Stimulated activated CD8-positive, alpha-beta memory T cell treated with anti-CD3 and anti-CD28 coated beads, Interleukin-2, amount 100 ng/mL, for 1 hour (primary cell): ENCODE data around the gene FBXL14.

Source experiments
- DNase-seq, 2 donors: peaks; one replicate each; pipeline ENCODE4 v3.0.0-alpha.2; 2020; ENCODE audit warnings: low read depth in 2 of 2

FBXL14 gene

DNA sequence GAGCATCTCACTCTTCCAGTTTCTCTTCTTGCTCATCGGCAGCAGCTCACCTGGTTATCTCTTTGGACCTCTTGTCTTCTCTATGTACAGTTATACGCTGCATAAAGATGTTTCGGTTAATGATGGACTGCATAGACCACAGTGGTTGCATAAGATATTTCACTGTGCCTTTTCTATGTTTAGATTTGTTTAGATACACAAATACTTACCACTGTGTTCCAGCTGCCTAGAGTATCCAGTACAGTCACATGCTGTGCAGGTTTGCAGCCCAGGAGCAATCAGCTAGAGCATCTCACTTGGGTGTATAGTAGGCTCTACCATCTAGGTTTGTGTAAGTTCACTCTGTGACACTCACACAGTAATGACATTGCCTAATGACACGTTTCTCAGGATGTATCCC lies 57.6 kb downstream of the FBXL14 start:
- no peak for DNase-seq

DNA sequence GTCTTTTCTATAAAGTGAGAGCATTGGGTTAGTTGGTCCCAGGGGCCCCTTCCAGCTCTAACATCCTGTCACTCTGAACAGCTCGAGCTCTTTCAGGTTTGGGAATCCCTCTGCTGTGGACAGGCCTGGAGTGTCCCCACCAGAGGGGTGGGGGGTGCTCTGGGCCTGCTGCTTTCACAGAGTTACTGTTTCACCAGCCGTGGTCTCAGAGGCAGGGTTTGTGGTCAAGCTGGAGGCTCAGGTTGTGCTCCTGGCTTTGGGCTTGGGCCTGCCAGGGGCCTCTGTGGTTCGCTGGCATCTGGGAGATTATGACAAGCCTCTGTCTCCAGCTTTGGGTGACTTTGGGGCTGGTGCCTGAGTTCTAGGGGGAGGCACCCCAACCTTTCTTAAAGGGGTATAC lies 59.6 kb downstream of the FBXL14 start:
- DNase-seq: no peak

DNA sequence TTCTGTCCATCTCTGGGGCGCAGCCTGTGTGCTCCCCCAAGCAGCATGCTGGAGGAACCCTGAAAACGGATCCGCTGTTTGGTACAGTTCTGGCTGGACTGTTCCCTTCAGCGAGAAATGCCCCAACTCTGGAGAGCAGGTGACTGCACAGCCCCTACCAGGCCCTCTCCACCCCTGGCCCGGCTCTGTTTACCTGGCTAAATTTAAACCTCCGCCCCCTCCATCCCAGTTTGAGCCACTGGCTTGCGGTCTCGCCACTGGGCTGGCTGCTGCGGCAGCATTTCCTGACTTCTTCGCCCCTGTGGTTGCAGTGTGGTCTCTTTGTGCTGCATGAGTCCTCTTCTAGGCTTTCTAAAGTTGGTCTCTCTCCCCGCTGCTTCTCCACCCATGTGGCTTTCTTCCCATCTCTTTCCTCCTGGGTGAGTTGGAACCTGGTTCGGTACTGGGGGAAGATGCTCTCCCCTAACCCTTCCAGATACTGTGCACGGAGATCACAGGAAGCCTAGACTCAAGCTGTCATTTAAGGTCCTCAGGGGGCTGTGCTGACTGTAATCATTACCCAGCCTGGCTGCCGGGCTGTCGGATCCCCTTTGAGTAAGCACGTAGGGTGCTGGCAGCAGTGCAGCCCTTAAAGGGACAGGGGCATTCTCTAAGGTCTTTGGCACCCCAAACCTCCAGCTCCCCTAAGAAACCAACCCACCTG lies 60.6 kb downstream of the FBXL14 start:
- DNase-seq: peak in 1 of 2 donors; percentile 11

DNA sequence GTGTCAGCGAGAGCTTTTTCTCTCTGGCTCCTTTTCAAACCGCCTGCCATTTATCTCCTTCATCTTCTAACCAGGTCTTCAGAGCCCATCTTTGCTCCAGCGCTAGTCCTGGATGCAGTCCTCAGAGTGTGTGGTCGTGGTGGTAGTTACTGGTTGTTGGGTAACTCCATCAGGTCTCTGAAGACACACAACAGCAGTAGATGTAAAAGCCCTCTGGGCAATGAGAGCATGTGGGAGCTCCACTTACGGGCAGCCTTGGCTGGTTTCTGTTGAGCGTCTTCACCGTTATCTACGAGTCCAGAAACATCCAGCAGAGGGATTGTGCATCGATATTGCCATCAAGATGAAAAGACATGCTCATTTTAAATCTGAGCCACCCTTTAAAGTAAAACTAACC lies 61.2 kb downstream of the FBXL14 start:
- no peak for DNase-seq

DNA sequence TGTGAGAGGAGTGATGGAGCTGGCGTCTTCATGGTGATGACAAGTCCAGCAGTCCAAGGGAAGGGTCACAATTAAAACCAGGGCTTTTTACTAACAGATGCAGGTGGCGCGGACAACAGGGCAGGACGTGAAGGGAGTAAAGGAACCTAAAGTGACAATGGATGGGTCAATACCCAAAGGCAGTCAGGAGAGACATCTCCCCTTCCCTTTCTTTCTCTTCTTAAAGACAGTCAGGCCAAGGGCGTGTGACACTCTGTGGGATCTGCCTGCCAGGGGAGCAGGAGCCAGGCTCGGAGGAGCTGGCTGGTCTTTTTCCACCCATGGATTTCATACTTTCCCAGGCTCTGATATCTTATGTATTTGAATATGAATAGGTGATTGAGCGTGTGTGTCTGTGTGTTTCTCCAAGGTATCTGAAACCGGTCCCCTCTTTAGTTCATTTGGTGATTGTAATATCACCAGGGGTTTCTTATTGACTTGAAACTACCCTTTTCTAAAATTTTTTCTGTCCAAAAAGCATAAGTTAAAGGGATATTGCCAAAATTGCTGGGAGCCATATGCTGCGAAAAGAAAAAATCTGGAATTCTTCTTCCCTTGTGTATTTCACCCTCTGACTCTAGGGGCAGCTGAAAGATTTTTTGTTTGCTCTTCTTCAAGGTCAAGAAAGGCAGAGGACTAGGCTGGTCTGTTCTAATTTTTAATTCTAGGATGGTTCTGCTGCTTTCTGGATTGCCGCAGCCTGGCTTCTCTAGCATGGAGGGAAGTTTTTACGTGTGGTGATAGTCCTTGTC lies 61.8 kb downstream of the FBXL14 start:
- no peak for DNase-seq

DNA sequence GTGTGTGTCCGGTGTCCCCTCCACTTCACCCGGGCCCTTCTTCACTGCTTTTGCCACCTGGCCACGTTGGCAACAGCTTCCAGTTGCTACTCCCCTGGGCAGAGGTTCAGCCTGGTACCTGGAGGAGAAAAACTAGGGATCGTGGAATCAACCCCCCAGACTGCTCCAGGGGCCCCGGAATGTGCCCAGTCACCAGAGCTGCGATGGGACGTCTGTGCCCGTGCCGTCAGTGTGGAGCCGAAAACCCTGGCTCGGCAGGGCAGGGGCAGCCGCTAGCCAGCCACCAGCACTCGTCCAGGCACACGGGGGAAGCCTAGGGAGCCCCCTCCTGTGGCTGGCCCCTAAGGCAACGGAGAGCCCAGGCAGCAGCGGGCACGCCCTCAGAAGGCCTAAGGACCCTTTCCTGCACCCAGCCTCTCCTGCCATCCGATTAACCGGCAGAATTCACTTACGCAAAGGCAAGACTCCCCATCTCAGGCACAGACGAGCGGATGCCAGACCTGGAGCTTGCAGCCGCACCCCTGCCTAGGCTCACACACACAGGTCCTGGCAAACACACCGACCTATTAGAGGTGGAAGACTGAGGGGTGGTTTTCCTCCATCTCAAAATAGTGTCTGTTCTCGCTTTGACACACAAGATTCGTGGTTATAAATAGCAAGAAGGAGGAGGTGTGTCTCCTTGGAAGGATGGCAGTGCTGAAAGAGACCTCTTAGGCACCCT lies 62.6 kb downstream of the FBXL14 start:
- DNase-seq: no peak

DNA sequence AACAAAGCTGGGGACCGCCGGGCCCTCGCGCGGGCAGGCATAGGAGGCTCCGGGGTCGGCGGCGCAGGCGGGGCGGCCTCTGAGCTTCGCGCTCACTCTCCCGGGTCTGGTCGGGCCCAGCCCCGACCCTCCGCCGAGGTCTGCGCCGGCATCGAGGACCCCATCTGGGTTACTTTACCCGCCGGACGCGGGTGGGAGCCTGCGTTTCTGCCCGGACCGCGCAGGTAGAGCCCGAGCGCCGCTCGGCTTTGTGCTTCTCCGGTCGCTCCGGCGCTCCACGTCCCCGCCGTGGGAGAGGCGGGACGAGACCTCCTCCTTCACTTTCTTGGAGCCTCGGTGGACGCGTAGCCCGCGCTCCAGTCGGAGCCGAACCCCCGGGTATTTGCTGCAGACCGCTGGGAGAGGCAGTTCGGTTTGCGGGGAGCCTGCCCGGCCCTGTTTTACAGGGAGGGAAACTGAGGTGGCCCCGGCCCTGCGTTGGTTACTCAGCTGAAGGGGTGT lies 63.2 kb downstream of the FBXL14 start:
- no peak for DNase-seq

DNA sequence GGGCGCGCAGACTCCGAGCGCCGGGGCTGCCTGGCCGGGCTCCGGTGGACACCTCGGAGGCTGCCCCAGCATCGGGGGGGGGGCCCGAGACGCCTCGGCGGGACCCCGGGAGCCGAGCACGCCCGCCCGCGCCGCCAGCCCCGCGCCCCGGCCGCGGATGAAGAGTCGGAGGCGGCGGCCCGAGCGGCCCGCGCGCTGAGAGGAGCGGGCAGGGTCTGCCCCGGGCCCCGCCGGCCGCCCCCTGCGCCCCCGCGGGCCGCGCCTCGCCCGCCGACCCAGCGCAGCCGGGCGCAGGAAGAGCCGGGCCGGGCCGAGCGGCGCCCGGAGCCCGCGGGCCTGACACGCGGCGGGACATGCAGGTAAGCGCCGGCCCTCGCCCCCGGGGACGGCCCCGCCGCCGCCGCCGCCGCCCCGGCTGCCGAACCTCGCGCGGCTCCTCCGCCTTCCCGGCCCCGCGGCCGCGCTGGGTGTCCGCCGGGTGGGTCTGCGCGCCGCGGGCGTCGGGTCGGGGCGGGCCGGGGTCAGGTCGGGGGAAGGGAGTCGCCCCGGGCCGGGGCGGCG lies 63.7 kb downstream of the FBXL14 start:
- no peak for DNase-seq

DNA sequence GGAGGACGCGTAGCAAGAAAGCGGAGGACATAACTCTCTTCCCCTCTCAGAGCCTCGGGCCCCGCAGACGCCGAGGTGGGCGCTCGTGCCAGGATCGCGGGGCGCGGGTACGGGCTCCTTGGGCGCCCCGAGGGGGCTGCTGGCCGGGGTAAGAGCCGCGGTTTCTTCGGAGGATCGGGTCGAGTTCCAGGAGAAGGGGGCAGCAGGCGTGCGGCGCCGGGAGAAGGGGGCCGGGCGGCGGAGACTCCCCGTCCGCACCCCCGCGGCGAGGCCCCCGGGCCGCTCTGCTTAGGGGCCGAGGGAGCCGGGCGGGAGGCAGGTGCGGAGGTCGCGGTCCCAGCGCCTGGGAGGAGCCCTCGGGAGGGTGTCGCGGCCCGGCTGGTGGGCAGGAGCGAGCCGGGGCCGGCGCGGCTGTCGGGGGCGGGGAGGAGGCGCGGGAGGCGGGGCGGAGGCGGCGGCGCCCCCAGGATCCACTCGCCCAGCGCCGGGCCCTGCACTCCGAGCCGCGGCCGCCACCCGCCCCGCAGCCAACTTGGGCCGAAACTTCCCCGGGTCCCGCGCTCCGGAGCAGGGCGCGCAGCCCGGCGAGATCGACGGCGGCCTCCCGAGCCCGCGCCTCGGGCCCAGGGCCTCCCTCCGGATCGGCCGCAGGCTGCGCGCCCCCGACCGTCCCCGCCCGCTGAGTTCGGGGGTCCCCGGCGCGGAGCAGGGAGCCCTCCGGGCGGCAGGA lies 64.4 kb downstream of the FBXL14 start:
- DNase-seq: no peak

DNA sequence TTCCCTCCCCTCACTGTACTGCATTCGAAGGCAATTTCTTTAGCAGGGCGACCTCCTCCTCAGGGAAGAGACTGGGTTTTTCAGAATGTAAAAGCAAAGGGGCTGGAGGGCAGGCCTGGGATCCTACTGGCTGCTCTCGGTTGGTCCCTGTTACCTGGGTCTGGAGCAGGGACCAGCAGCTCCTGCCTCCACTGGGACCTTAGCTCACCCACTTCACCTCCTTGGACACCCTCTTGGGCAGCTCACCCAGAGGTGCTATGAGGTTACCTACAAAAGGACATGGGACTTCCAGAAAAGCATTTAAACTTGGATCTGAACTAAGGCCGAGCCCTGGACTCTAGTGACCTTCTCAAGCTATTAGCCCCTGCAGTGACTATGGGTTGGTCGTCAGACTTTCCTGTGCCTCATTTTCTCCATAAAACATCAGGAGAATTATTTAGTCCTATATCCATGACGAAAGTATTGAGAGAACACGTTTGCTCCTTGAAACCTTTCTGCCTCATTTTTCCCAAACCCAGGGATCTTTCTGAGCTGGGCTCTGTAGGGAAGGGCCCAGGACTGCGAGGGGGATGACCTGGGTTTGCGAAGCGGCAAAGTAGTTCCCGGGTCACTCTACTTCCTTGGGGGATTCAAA lies 65.0 kb downstream of the FBXL14 start:
- DNase-seq: no peak

DNA sequence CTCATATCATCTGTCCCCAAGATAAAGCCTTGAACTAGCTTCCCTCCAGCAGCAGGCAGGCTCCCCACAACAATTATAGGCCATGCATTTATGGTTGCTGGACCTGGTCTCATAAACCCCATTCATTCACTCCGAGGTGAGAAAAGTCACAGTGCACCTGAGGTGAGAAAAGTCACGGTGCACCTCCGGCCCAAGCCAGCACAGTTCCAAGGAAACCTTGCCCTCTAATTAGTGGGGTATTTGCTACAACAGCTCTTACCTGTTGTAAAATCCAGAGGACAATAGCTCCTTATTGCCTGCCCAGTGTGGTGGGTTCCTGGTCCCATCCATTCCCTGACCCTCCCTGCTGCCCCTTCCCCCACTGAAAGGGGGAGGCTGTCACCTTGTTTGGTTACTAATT lies 65.6 kb downstream of the FBXL14 start:
- no peak for DNase-seq

DNA sequence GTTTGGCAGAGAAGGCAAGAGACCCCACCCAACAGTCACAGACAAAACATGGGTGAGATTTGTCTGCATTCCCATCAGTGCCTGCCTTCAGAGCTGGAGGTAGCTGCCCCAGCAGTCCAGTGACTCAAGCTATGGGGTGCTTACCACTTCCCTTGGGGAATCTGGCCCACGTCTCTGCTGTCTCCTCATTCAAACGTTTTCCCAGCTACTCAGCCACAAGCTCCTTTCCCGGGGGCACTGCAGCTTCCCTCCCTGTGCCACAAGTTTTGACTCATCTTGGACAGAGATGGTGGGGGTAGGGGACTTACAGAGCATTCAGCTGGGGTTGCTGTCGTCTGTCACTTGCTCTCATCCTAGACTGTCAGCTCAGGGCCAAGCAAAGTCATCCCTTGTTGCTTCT lies 66.6 kb downstream of the FBXL14 start:
- no peak for DNase-seq

DNA sequence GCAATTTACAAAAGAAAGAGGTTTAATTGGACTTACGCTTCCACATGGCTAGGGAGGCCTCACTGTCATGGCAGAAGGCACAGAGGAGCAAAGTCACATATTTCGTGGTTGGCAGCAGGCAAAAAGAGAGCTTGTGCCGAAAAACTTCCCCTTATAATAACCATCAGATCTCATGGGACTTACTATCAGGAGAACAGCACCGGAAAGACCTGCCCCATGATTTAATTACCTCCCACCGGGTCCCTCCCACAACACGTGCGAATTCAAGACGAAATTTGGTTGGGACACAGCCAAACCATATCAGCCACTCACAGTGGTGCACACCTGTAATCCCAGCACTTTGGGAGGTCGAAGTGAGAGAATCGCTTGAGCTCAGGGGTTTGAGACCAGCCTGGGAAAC lies 68.5 kb downstream of the FBXL14 start:
- no peak for DNase-seq

DNA sequence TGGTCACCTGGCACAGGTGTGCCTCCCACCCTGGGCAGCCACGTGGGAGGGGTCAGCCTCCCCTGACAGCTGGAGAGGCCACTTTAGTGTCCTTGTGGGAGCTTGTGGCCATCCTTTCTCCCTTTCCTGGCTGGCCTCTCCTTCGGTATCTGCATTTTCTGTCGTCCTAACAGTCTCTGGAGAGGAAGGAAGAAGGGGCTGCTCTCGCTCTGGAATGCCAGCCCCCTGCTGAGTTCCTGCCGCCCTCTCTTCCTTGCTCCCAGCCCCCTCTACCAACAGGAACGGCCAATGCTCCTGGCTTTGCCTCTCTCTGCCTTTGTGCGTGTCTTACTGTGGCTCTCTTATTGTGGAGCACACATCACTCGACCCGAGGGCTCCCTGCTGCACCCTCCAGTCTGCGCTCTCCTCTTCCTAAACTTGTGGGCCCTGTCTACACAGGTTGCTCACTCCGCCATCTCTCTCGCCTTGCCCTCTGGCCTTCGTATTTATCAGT lies 70.8 kb downstream of the FBXL14 start:
- no peak for DNase-seq

DNA sequence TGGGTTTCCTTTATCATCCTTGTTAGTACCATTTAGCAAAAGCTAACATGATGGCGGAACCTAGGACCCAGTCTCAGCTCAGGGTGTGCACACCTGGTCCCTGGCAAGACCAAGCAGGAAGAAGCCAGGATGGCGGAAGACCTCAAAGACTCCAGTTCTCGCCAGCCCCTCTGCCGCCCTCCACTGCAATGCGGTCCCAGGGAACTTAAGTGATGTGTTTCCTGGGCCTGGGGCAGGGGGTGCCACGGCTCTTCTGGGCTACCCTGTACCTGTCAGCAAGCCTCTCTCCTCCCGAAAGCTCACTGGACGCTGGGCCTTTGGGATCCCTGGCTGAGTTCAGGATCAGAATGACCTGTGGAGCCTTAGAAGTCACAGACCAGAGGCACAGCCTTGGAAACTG lies 71.3 kb downstream of the FBXL14 start:
- DNase-seq: no peak

DNA sequence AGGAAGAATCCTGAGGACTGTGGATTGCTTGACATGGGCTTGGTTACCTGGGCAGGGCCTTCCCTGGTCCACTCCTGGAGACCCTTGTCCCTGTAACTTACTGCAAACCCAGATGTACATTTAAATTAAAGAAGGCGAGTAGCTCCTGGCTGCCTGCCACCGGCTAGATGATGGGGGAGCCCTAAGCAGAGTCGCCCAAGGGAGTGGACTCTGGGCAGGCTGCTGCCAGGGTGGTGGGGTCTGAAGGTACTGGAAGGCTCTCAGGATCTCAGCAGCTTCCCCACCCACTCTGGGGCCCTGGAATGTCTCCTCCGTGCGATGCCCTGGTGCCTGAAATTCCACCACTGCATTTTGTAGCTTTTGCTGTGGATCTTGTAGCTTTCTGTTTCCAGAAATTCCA lies 74.7 kb downstream of the FBXL14 start:
- DNase-seq: no peak

DNA sequence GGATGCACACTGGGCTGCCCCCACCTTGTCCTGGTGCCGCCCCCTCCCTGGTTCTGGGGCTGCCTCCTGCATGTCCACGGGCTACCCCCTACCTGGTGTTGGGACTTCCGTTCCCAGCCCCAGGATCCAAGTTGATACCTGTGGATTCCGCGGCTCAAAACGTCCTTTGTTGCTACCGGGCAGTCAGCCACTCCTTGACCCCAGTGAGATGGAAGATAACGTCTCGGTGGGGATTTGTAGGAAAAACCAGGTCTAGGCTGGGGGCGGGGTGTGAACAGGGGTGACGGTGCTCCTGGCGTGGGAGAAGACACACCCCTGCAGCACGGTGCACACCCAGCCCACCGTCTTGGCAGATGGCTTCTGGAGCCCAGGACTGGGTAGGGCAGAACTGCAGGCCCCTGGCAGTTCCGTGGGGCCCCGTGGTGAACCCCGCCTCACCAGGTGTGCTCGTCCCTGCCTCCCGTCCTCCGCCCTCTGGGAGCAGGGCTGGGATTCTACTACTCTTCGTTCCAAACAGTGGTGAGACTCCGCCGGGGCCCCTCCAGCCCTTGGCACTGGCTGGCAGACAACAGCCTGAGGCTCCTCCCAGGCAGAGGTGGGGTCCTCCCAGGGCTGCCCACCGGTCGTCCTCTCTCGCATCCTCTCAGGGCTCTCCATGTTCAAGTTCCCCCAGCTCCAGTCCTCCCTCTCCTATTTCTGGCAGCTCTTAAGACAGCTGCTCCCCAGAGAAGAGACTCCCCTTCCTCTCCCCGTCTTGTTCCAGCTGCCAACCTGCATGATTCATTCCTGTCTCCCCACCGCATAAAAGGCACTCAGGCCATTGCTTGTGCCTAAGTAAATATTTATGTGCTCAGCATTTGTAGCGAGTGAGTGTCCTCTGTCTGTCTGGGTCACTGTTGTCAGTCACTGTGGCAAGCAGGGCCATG lies 75.5 kb downstream of the FBXL14 start:
- DNase-seq: no peak

DNA sequence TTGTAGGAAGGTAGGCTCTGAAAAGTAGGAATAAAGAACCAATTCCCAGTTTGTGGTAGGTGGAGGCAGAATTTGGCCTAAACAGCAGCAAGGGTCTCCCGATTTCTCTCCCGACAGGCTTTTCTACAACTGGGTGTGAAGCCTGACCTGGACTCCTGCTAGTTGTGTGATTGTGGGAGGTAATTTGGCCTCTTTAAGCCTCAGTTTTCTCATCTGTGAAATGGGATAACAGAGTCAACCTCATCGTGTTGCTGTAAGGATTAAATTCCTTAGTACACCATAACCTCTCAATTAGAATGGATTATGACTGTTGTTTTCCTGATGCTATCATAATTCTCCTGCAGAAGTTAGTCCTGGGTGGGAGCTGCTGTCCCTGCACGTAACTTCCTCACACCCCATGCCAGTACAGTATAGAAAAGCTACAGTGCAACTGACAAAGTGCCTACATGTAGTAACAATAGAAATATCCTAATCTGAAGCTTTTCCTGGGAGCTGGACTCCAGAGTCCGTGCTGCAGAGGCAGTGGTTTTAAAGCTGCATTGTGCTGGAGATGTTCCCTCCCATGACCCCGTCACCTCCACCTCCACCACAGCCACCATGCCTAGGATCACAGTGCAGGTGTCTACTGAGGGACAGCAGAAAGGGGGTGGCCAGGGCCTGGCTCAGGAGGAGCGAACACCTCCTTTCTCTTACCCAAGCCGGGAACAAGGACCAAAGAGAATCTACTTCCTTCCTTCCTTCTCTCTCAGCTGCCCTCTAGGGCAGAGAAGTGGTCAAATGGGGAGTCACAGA lies 76.5 kb downstream of the FBXL14 start:
- no peak for DNase-seq

DNA sequence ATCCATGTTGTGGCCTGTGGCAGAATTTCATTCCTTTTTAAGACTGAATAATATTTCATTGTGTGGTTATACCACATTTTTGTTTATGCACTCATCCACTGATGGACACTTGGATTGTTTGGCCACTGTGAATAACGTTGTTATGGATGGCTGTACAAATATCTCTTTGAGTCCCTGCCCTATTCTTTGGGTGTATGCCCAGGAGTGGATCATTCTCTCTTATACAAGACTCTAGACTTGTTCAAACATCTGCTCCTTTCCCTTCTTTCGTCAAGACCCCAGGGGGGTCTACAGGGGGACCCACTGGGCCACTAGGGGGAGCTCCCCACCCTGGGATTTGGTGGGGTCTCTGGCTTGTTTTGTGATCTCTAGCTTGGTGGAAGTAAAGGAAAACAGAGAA lies 77.4 kb downstream of the FBXL14 start:
- DNase-seq: no peak
